Right lobe of liver (tissue), 6 donors: ENCODE measurements around the gene DYRK1A. TPM values are rescaled to one million over a fixed set of nuclear protein-coding genes. Genes with fewer than 3 reads are reported as not detected.

Source experiments
- ATAC-seq, 4 donors: fragments of 200-7000 bp; cut with Tn5 transposase; one replicate each; pipeline ENCODE4 v1.9.1; 2020; ENCODE audit warnings: mild to moderate bottlenecking in 4 of 4, moderate library complexity in 4 of 4
- DNase-seq, 3 donors: peaks; one replicate each; pipeline ENCODE4 v3.0.0-alpha.2; 2020
- H3K27ac ChIP-seq, 3 donors: fragments of 200-600 bp; one replicate each; pipeline ENCODE4 v1.8.0; 2022
- H3K27me3 ChIP-seq, 2 donors: fragments of 200-600 bp; one replicate each; pipeline ENCODE4 v1.8.0; 2022
- H3K36me3 ChIP-seq, 4 donors: fragments of 200-600 bp; sonication (generic) in 1 of 4; one replicate each; pipeline versions ENCODE4 v1.5.1 to v1.8.0; 2017 to 2022; ENCODE audit warnings: control low read depth in 1 of 4
- H3K4me1 ChIP-seq, 4 donors: fragments of 200-600 bp; sonication (generic) in 1 of 4; one replicate each; pipeline versions ENCODE4 v1.5.1 to v1.8.0; 2017 to 2022; ENCODE audit warnings: control low read depth in 1 of 4
- H3K4me3 ChIP-seq, 3 donors: fragments of 200-600 bp; one replicate each; pipeline ENCODE4 v1.8.0; 2022
- H3K9me3 ChIP-seq, 4 donors: fragments of 200-600 bp; sonication (generic) in 1 of 4; one replicate each; pipeline versions ENCODE4 v1.5.1 to v1.8.0; 2017 to 2022; ENCODE audit warnings: control low read depth in 1 of 4
- CTCF ChIP-seq, 4 donors: fragments of 200-600 bp in 3 of 4; fragments of 450-650 bp in 1 of 4; IDR thresholded peaks; one replicate each; pipeline versions ENCODE4 v1.5.1 to v1.8.0; 2016 to 2022; ENCODE audit warnings: antibody characterized with exemption in 4 of 4, mild to moderate bottlenecking in 2 of 4
- POLR2A ChIP-seq: fragments of 450-650 bp; IDR thresholded peaks from one replicate; pipeline ENCODE4 v1.6.1; 2017; ENCODE audit warnings: antibody characterized with exemption, mild to moderate bottlenecking
- WGBS: methylation state at CpG from one replicate; pipeline ENCODE4 v1.1.6; 2018; ENCODE audit warnings: low coverage, low lambda C conversion rate; ENCODE audit not compliant: insufficient coverage; ENCODE audit errors: missing lambda C conversion rate; 5-methylcytosine and 5-hydroxymethylcytosine counted together
- intact Hi-C, 2 donors: fragments of 100-400 bp; cut with DNase I; formaldehyde crosslinking; loops; one replicate each; pipeline versions ENCODE4 v1.11.2 to v1.14.1; 2022
- total RNA-seq, 6 experiments: library from RNA; depleted of rRNA in 2 of 6; stranded (reverse); fragments of >200 nt in 2 of 6; fragmentation: NEBNext Ultra II Directional in 3 of 6; extraction: Animal tissue kit (Norgen Biotek cat#: 25700) in 3 of 6; gene quantifications; one replicate each; pipeline versions ENCODE4 v1.1.0 to v1.2.4, GENCODE V29; 2016 to 2023
- donor health status: DM: no; HTN: yes; CAD: no.
- donor health status: DM: no; HTN: no; CAD: no.
- donor health status: DM: no; HTN: no; CAD: no.
- donor health status: DM: no; HTN: yes; CAD: no.
- donor health status: DM: no; HTN: yes; CAD: no.

Gene DYRK1A
- total RNA-seq, 6 experiments from 2014 or later: 20.6 to 32.5 (median 25.7) TPM

- no peaks in the 10 kb centered on the region for H3K27me3 ChIP-seq
- no peaks in the 10 kb centered on the region for H3K36me3 ChIP-seq
- peak overlapping the region; percentile 100 for H3K27ac ChIP-seq
- no peaks in the 10 kb centered on the region for H3K9me3 ChIP-seq
- peaks cover 0 to 43% (median 12%) of the 10 kb centered on the region in 4 donors for H3K4me1 ChIP-seq
- WGBS: no CpG with 5 or more reads among the region's 61 CpGs
- intact Hi-C loops: loop anchor here in 1 of 2 donors (10.0 kb wide), 1 partner anchor 103 kb away; the partner anchor contains the start of gene VPS26C
- ATAC-seq (no peak), DNase-seq (peak; percentile 41 to 60 (median 53))
- TF ChIP-seq POLR2A (no peak), CTCF (IDR thresholded peaks at IDR 0.05) (no peak)
- peak overlapping the region; percentile 70 to 90 (median 75) for H3K4me3 ChIP-seq
Measured at GRCh38 chr21:37367336-37367702, 746 bp downstream of the DYRK1A start.

DNA sequence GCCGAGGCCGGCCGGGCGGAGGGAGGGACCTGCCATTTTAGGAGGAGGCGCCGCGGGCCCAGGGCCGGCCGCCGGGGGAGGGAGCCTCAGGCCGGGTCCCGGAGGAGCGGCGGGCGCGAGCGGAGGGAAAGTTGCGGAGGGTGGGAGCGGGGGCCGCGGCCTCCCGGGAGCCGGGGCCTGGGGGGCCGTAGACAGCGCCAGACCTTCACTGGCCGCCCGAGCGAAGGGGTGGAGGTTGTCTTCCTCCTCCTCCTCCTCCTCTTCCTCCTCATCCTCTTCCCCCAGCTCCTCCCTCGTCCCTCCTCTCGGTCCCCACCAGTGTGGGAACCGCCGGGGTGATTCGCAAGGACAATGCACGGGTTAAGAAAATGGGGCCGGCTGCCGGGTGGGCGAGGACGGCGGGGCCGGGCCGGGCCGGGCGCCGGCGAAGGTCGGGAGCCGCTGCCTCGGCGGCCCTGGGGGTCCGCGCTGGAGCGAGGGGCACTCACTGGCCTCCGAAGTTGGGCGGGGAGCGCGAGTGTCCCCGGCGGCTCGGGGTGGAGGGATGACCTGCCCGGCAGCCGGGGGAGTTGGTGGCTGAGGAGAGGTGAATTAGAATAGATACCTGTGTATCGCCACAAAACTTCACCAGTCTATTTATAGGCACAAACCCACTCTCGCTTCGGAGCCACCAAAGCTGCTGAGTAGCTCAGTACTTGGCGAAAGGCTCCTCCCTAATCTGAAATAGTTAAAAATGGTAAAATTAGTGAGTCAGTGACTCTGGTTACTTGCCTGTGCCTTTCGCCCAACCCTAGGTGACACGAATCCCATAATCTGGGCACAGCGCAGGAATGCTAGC is 1.3 kb downstream of the DYRK1A start:
- Histone ChIP-seq H3K27ac (peak overlapping the region; percentile 100), H3K9me3 (no peaks in the 10 kb centered on the region), H3K4me3 (peak overlapping the region; percentile 64 to 90 (median 70)), H3K4me1 (peaks cover 0 to 48% (median 12%) of the 10 kb centered on the region in 4 donors), H3K36me3 (no peaks in the 10 kb centered on the region), H3K27me3 (no peaks in the 10 kb centered on the region)
- intact Hi-C loops: loop anchor here in 1 of 2 donors (10.0 kb wide), 1 partner anchor 103 kb away; the partner anchor contains the start of gene VPS26C
- 1% methylated on average over 29 of the region's 68 CpGs for WGBS
- peak; percentile 67 to 73 (median 72) for DNase-seq
- peak; percentile 23 for TF ChIP-seq POLR2A
- TF ChIP-seq CTCF (IDR thresholded peaks at IDR 0.05): no peak
- ATAC-seq: peak; percentile 2 to 29 (median 4)

- peaks cover 0 to 53% (median 12%) of the 10 kb centered on the region in 4 donors for H3K4me1 ChIP-seq
- intact Hi-C loops: loop anchor here in 1 of 2 donors (10.0 kb wide), 1 partner anchor 104 kb away; the partner anchor contains the start of gene VPS26C
- peak overlapping the region; percentile 64 to 90 (median 70) for H3K4me3 ChIP-seq
- 4% methylated on average over 7 of the region's 9 CpGs for WGBS
- TF ChIP-seq POLR2A (no peak), CTCF (IDR thresholded peaks at IDR 0.05) (no peak)
- H3K27me3 ChIP-seq: no peaks in the 10 kb centered on the region
- ATAC-seq (no peak), DNase-seq (no peak)
- no peaks in the 10 kb centered on the region for H3K9me3 ChIP-seq
- peak overlapping the region; percentile 100 for H3K27ac ChIP-seq
- H3K36me3 ChIP-seq: no peaks in the 10 kb centered on the region
Measured at GRCh38 chr21:37368541-37369279, 2.1 kb downstream of the DYRK1A start.

DNA sequence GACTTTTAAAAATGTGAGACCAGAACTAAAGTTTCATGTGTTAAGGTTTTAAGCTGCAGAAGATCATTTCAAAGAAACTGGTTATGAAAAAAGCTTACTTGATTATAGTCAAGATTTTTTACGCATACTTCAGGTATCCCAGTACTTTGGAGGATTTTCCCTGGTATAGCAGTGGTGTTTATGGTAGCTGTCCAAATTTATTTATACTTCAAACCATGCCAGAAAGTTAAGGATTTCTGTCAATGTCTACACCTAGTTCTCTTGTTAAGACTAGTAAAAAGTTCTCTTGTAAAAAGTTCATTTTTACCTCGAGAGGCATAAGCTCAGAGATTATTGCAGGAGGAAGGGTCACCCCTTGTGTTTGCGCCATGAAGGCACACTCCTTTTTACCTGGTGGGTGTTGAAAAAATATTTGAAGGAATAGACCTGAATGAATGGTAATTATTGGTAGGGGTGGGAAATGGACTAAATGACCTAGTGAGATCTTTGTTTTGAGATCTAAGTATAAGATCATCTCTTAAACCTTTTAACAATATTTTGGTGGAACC is 2.8 kb downstream of the DYRK1A start:
- peaks cover 0 to 53% (median 12%) of the 10 kb centered on the region in 4 donors for H3K4me1 ChIP-seq
- ATAC-seq (no peak), DNase-seq (no peak)
- H3K36me3 ChIP-seq: no peaks in the 10 kb centered on the region
- intact Hi-C loops: loop anchor here in 1 of 2 donors (10.0 kb wide), 1 partner anchor 105 kb away; the partner anchor contains the start of gene VPS26C
- H3K4me3 ChIP-seq: peak overlapping the region in 1 of 3 donors; percentile 90
- H3K27ac ChIP-seq: peak overlapping the region in 1 of 3 donors; percentile 100
- WGBS: 16% methylated on average over 3 of the region's 3 CpGs
- TF ChIP-seq POLR2A (no peak), CTCF (IDR thresholded peaks at IDR 0.05) (no peak)
- no peaks in the 10 kb centered on the region for H3K27me3 ChIP-seq
- no peaks in the 10 kb centered on the region for H3K9me3 ChIP-seq
